ENCODE results near the gene LARP1. TPM values are rescaled to one million over a fixed set of nuclear protein-coding genes. Genes with fewer than 3 reads are reported as not detected.
"Not testable (repeated sequence)": the region's sequence is repeated elsewhere in the genome, so short reads cannot be mapped to it uniquely, and the experiment has no call there.

The LARP1 gene
- total RNA-seq, 2 donors from 2014 or later = 99.8 to 129 TPM

- no peaks in the 10 kb centered on the region for H3K9me3 ChIP-seq
- no peak for TF ChIP-seq CTCF (IDR thresholded peaks at IDR 0.05)
- H3K27me3 ChIP-seq (replicated peaks; ENCODE audit: insufficient read depth) = no peaks in the 10 kb centered on the region
- ATAC-seq (ENCODE audit: insufficient number of reproducible peaks, low FRiP score, low read depth) (no peak), DNase-seq (ENCODE audit: low spot score) (no peak)
- no peaks in the 10 kb centered on the region for H3K36me3 ChIP-seq
- H3K4me1 ChIP-seq (ENCODE audit: control insufficient read depth in 1 of 2, low read depth in 2 of 2) = peaks cover 26 to 55% of the 10 kb centered on the region in 2 donors
- H3K4me3 ChIP-seq = peak overlapping the region; percentile 62
- H3K27ac ChIP-seq = peak overlapping the region; percentile 39 to 42
Observed at GRCh38 chr5:154758493-154758892, 3.3 kb downstream of the LARP1 start.

GRCh38 chr5:154758977-154759376, 3.8 kb downstream of the LARP1 start:
- Histone ChIP-seq H3K27me3 (replicated peaks; ENCODE audit: insufficient read depth) (no peaks in the 10 kb centered on the region), H3K27ac (no peak overlapping the region), H3K36me3 (no peaks in the 10 kb centered on the region), H3K9me3 (no peaks in the 10 kb centered on the region), H3K4me3 (peak overlapping the region; percentile 62), H3K4me1 (ENCODE audit: control insufficient read depth in 1 of 2, low read depth in 2 of 2) (peaks cover 25 to 52% of the 10 kb centered on the region in 2 donors)
- DNase-seq (ENCODE audit: low spot score) (no peak), ATAC-seq (ENCODE audit: insufficient number of reproducible peaks, low FRiP score, low read depth) (no peak)
- no peak for TF ChIP-seq CTCF (IDR thresholded peaks at IDR 0.05)

- ATAC-seq (ENCODE audit: insufficient number of reproducible peaks, low FRiP score, low read depth); H3K4me3 ChIP-seq; H3K27me3 ChIP-seq (replicated peaks; ENCODE audit: insufficient read depth); H3K36me3 ChIP-seq; H3K27ac ChIP-seq; H3K9me3 ChIP-seq; DNase-seq (ENCODE audit: low spot score): not testable (repeated sequence)
- peaks cover 21 to 48% of the 10 kb centered on the region in 2 donors for H3K4me1 ChIP-seq (ENCODE audit: control insufficient read depth in 1 of 2, low read depth in 2 of 2)
Observed at GRCh38 chr5:154759868-154760267, 4.7 kb downstream of the LARP1 start.

GRCh38 chr5:154761046-154761736, 6.0 kb downstream of the LARP1 start:
- Histone ChIP-seq H3K9me3 (no peaks in the 10 kb centered on the region), H3K4me3 (no peak overlapping the region), H3K4me1 (ENCODE audit: control insufficient read depth in 1 of 2, low read depth in 2 of 2) (peaks cover 21 to 61% of the 10 kb centered on the region in 2 donors), H3K27ac (no peak overlapping the region), H3K27me3 (replicated peaks; ENCODE audit: insufficient read depth) (no peaks in the 10 kb centered on the region), H3K36me3 (no peaks in the 10 kb centered on the region)
- ATAC-seq (ENCODE audit: insufficient number of reproducible peaks, low FRiP score, low read depth) (no peak), DNase-seq (ENCODE audit: low spot score) (no peak)
- TF ChIP-seq CTCF (IDR thresholded peaks at IDR 0.05) = no peak

GRCh38 chr5:154762261-154762660, 7.1 kb downstream of the LARP1 start:
- Histone ChIP-seq H3K4me3 (no peak overlapping the region), H3K27me3 (replicated peaks; ENCODE audit: insufficient read depth) (no peaks in the 10 kb centered on the region), H3K9me3 (no peaks in the 10 kb centered on the region), H3K4me1 (ENCODE audit: control insufficient read depth in 1 of 2, low read depth in 2 of 2) (peaks cover 29 to 72% of the 10 kb centered on the region in 2 donors), H3K36me3 (no peaks in the 10 kb centered on the region), H3K27ac (no peak overlapping the region)
- no peak for TF ChIP-seq CTCF (IDR thresholded peaks at IDR 0.05)
- DNase-seq (ENCODE audit: low spot score) = no peak
- ATAC-seq (ENCODE audit: insufficient number of reproducible peaks, low FRiP score, low read depth) = no peak

- H3K4me1 ChIP-seq (ENCODE audit: control insufficient read depth in 1 of 2, low read depth in 2 of 2) = peaks cover 34 to 76% of the 10 kb centered on the region in 2 donors
- no peak for TF ChIP-seq CTCF (IDR thresholded peaks at IDR 0.05)
Observed at GRCh38 chr5:154762700-154763099, 7.5 kb downstream of the LARP1 start.

More at GRCh38 chr5:154762700-154763099, 7.5 kb downstream of the LARP1 start:
- Histone ChIP-seq H3K9me3 (no peaks in the 10 kb centered on the region), H3K27me3 (replicated peaks; ENCODE audit: insufficient read depth) (no peaks in the 10 kb centered on the region), H3K4me3 (no peak overlapping the region), H3K27ac (no peak overlapping the region), H3K36me3 (no peaks in the 10 kb centered on the region)
- DNase-seq (ENCODE audit: low spot score) (no peak), ATAC-seq (ENCODE audit: insufficient number of reproducible peaks, low FRiP score, low read depth) (no peak)
